HG03135 (cell line): ENCODE measurements around the gene NUP93.

Source experiments
- ATAC-seq: cut with Tn5 transposase; IDR thresholded peaks from one replicate; pipeline ENCODE4 v1.9.1; 2021; ENCODE audit warnings: mild to moderate bottlenecking, moderate library complexity; ENCODE audit not compliant: unreplicated experiment

NUP93 gene

DNA sequence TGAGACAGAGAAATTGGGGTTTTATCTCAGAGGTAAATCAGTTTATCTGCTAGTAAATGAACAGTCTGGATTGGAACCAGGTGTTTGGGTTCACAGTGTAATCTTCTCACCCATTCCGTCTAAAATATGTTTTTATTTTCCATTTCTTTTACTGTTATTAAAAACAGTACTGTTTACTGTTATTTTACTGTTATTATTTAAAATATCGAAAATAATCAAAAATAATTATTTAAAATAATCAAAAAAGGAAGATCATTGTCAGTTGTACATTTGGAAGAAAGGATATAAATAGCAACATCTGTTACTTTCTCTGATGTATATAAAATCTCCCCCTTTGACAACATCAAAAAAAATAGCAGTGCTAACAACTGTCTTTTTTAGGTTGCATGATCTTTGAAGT is 11.5 kb downstream of the NUP93 start:
- ATAC-seq: no peak

DNA sequence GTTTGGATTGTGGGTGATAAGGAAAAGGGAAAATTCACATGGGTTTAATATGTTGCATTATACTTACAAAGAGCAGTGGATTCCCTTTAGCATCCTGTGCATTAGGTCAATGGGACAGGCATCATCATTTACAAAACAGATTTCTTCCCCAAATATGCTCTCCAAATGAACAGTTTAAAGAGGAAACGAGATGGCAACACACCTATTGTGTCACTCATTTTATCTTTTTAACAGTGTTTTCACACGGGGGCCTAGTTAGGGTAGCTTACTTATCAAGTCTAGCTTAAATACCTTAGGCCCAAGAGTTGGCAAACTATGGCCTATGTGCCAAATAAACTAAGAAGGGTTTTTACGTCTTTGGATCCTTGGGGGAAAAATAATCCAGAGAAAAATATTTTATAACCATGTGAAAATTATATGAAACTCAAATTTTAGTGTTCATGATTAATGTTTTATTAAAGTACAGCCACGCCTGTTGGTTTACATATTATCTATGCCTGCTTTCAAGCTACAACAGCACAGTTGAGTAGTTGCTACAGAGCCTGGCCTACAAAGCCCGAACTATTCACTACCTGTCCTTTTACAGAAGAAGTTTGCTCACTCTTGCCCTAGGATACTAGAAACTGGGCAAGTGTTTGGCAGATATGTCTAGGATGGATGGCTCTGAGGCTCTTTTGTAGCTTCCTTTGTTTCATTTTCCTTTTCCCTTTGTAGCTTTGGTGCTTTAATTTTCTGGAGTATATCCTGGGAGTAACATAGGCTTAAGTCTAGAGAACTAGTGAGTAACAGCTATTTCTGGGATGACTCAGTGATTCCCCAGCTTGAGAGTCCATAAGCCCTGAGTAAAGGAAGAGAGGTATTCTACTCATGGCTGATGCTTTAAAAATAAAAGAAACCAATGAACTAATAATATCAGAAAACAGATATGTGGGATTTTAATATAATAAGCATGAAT is 12.4 kb downstream of the NUP93 start:
- no peak for ATAC-seq

DNA sequence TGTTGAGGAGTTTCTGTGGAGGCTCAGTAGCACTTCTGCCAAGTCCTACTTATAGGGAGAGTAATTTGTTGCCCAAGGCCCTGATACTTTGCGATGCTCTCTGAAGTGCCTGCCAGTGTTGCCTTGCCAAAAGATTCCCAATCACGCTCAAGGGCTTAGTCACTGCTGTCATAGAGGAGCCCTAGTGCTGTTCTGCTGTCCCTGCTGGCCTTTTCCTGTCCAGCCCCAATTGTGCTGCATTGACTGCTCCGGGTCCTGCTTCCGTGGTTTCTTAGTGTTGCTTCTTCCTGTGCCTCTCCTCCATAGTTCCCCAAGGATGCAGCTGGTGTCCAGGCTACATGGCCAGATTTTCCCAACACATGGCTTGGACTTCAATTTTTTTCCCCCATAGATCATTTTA is 13.9 kb downstream of the NUP93 start:
- no peak for ATAC-seq

DNA sequence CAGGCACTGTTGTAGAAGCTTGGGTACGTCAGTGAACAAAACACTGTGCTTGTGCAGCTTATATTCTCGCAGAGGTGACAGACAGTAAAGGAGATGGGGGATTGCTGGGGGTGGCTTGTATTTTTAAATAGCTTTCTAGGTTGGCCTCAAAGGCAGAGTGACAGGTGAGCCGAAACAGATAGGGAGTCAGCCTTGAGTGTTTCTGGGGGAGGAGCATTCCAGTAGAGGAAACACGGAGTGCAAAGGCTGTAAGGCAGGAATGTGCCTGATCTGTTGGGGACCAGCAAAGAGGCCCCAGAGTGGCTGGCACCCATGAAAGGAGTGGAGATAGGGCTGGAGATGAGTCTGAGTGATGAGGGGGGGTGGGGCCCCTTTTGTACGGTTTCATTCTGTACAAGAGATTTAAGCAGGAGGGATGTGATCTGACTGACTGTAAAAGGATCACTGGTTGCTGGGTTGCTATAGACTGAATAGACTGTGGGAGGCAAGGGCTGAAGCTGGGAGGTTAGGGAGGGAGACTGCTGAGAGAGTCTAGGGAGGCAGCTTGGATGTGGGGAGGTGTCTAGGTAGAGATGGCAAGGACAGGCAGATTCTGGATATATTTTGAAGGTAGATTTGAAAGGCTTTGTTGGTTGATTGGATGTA is 15.2 kb downstream of the NUP93 start:
- ATAC-seq: no peak

DNA sequence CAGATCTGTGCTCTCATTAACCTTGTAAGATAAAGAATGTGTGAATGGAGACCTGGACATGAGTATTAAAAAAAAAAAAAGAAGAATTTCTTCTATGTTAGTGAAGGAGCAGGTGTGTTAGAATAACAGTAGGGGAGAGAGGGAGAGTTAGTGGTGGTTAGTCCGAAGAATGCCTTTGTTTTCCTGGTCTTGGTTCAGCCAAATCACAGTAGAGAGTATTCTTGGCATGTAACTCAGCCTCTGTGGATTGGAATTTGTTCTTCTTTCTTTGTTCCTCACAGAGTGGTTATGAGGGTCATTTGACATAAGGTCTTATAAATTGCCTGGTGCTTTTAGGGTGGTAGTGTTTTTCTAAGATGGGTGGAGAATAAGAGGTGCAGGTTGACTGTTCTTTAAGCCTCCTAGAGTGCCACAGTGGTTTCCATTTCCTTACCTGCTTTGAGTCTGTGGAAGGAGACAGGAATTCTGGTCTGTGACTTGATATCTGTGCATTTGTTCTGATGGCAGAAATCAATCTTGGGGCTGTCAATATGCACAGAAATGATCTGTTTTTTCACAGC is 17.6 kb downstream of the NUP93 start:
- ATAC-seq: no peak

DNA sequence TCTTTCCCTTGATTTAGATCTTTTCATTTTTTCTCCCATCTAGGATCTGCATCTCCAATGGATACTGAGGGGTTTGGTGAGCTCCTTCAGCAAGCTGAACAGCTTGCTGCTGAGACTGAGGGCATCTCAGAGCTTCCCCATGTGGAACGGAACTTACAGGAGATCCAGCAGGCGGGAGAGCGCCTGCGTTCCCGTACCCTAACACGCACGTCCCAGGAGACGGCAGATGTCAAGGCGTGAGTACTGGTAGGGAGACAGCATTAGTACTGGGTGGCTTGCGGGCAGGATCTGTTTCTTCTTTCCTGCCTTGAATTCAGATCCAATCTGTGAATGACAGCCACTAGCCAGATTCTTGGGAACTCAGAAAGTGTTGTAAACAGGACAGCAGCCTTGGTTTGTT is 18.3 kb downstream of the NUP93 start:
- ATAC-seq: no peak

DNA sequence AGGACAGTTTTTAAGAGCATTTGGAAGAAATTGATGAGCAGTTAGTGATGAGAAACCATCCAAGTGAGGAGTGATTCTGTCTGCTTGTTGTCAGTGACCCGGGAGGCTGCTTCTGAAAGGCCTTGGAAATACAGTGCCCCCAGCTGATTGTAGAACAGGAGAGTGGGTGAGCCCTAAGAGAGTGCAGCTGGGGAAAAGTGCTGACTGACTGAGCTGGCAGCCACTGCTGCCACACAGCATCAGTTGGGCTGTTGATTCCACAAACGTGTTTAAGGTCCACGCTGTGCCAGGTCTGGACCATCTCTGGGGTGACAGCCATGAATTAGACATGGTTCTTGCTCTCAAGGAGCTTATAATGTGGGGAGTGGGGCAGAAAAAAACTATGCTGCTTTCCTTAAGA is 18.9 kb downstream of the NUP93 start:
- no peak for ATAC-seq

DNA sequence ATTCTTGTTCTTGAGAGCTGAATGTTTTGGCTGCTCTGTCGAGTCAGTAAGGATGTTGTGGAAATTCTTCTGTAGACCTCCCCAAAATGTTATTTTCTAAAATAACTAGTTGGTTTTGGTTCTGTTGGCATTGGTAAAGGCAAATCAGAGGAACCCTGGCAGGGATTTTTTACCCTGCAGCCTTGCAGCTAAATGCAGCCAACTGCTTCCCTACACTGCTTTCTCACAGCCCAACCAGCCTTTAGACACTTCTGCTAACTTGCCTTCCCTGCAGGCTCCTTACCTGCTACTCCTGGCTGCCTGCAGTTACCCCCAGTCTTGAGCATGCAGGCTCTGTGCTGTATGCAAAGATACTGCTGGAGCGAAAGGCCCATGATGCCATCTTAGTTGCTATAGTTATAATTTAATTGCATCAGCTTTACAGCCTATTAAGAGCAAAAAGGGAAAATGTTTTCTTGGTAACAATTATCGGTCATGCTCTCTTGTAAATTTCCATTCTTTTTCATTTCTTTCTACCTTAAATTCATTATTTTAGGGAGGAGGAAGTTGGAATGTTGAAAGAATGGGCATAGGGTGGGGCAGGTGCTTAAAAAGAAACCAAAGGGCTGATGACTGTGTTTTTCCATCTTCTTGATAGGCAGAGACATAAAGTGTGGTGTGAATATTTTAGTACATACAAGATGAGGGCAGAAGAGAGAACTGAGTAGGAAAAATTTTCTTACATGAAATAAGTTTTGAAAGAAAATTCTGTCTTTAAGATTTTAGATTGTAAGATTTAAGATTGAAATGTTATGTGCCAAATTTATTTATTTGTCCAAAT is 20.0 kb downstream of the NUP93 start:
- ATAC-seq: no peak

DNA sequence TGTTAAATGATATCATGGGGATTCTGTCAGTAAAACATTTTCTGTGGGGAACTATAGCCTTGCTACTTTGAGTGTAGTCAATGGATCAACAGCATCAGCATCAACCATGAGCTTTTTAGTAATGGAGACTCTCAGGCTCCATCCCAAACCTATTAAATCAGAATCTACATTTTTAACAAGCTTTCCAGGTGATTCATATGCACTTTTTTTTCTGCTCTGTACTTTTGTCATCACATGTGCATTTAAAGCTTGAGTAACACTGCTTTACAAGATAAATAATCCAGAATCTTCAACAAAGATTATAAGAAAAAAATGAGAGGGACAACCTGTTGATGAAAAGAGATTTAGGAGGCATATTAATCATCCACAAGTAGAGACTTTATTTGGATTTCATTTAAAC is 23.5 kb downstream of the NUP93 start:
- ATAC-seq: no peak

DNA sequence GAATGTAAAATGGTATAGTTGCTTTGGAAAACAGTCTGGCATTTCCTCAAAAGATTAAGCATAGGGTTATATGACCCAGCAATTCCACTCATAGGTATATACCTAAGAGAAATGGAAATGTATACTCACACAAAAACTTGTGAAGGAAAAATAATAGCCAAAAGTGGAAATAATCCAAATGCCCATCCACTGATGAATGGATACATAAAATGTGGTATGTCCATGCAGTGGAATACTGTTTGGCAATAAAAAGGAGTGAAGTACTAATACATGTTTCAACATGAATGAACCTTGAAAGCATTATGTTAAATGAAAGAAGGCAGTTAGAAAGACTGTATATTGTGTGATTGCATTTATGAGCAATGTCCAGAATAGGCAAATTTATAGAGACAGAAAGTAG is 25.1 kb downstream of the NUP93 start:
- ATAC-seq: no peak

DNA sequence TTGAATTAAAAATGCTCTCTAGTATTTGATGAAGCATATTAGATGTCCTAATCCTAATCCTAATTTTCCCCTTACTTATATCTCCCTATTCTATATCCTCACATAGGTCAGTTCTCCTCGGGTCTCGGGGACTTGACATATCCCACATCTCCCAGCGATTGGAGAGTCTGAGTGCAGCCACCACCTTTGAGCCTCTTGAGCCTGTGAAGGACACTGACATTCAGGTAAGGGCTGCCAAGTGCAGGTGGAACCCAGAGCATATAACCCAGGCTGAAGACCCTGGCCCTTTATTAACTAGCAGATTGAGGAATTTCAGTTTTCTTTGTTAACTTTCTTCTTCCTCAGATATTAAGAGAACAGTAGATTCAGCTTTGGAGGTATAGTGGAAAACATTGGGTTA is 28.5 kb downstream of the NUP93 start:
- ATAC-seq: no peak

DNA sequence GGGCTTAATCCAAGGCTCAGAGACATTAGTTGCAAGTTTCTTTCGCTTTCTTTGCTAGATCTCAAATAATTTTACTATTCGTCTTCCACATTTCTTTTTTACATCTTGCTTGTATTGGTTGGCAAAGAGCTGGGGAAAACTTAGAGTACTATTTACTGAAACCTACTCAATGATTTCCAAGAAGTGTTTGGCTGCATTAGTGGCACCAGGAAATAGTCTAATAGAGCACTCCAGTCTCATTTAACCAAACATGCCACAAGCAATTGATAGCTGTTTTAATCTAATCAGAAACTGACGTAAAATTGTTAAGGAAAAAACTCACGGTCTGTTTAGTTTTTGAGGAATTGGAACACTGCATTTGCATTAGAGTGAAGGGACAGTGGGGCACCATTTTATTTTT is 29.0 kb downstream of the NUP93 start:
- ATAC-seq: no peak

DNA sequence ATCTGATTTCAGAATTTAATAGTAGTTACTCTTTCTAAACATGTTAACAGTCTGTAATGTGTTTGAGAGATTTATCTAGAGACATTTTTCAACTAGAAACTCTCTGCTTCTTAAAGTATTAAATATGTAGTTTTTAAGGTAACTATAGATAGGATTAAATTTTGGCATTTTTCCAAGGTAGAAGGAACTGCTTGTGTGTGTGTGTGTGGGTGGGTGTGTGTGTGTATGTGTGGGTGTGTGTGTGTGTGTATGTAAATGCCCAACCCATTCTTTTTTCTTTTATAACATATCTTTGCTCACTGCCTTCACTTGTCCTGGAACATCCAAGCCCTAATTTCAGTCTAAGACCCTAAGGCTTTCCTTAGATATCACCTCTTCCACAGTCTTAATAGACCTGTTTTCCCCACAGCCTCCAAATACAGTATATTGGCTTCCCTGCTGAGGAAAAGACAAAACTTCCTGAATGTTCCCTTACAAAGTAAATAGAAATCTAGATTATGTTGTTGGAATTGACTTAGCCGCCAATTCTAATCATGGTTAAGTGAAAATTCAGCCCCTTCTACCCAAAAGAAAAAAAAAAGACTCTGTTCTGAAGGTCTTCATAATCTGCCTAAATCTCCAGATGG is 33.5 kb downstream of the NUP93 start:
- no peak for ATAC-seq

DNA sequence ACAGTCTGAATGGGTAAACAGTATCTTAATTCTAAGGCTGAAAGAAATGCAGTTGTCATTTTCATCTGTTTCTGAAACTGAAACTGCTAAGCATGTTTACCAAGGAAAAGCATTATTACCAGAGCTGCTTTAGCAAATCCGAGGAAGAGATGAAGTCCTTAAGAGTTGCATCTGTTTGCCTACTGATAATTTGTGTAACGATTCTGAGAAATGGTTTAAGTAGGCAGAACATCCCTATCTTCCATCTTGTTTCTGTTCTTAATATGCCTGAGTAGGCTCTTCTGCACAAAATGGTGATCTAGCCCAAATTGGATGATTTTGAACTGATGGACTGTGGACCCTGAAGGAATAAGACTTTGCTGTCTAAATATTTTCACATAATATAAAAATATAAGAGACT is 34.9 kb downstream of the NUP93 start:
- ATAC-seq: no peak

DNA sequence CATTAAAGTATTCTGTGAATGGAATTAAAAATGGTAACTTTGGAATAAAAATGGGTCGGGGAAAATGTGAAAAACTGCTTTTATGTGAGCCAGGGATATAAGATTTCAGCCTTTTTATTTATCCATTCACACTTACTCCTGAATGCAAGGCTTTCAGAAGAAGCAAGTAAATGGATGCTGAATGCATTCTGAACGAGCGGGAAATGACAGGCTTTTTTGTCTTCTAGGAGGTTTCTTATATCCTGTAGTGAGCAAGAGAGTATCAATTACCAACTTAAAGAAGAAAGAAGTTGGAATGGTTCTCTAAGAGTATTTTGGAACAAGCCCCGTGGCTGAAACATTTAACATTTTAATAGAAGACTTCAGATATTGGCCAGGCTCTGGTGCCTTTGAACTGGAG is 36.0 kb downstream of the NUP93 start:
- ATAC-seq: no peak

DNA sequence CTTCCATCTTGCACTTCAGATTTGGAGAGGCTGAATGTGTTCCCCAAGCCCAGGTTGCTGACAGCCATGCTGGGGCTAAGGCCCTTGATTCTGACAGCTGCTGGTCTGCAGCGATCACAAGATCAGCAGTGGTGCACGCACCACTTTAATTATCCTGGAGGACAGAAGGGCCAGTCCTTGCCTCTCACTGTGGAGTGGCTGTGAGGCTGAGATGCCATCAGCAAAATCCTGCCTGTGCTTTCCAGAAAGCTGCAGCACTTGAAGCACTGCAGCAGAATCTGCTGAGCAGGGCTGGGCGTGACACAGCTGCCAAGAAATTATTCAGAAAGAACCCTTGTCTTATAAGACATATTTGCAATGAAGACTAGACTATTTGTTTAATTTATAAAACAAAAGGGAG is 37.1 kb downstream of the NUP93 start:
- no peak for ATAC-seq

DNA sequence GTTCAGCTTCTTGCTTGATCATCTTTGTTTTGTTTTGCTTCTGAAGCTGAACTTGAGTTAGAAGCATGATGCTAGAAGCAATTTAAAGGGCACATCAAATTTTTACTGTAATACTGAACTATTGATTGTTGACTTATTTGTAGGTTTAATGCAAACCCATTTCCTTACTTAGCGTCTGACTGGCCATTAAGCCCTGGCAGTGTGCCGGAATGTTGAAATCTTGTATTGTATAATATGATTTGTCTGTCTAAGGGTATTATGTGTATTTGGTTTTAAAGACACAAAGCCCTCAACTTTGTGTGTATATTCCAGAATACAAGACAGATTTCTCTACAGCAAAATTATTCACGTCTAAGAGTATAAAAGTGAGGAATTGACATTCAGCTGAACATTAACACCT is 39.7 kb downstream of the NUP93 start:
- no peak for ATAC-seq

DNA sequence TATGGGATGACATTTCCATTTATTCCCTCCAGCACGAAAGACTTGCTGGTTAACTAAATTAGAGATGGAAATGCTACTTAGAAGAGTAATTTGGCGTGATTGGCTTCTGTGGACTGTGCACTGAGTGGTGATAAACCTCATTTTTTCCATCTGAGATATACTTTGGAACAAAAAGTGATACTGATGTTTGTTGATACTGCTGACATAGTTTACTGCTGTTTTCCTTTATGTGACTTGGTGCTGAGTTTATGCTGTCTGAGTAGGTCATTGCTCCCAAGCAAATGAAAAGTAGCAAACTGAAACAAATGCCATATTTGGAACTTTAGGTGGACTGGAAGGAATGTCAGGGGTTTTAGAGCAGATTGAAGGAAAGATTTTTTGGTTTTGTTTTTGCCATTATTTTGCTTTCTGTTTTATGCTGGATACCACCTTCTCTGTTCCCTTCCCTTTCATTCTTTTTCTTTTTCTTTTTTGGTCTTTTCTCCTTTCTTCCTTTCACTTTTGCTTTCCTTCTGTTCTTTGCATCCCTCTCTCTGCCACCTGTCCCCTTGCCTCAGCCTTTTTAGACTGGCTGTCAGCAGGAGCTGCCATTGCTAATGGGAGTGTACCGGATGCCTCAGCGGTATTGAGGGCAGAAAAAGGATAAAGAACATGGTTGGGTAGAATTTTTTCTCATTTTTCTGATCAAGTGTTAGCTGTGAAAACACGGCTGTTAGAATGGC is 41.8 kb downstream of the NUP93 start:
- no peak for ATAC-seq

DNA sequence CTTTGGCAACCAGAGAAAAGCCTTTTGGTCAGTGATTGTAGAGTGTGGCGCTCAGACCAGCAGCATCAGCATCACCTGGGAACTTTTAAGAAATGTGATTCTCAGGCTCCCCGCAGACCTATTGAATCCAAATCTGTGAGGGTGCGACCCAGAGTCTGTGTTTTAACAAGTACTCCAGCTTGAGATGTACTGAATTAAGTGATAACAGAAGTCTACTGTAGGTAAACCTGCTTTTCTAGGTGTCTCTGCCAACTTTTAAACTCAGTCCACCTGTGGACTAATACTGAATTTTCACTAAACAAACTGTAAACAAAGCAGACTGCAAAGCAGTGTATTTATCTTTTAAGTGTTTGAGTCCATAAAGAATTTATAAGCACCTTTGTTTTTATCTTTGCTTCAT is 43.6 kb downstream of the NUP93 start:
- no peak for ATAC-seq

DNA sequence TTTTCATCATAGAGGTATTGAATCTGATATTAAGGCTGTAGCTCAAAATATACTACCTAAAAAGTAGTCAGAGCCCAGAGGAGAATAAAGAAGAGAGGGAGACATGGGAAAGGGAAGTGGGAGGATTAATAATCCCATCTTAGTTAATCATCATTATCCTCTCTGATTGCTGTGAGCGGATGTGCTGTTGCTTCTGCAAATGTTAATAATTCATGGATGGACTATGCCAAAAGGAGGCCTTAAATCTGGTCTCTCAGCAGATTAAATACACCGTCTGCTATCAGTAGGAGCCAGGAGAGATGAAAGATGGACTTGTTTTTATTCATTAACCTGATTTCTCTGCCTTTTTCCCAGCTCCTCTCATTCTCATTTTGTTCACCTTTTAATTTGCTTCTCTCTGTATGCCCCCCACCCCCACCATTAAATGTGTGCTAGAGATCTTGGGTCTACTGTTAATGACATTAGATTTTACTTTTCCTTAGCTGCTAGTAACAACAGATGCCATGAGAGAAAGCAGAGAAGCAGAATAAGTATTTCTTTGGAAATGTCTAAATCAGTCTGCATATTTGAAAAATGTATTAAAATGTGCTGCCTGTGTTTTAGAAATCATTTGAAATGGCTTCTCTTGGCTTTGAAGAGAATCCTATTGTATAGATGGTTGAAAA is 44.2 kb downstream of the NUP93 start:
- no peak for ATAC-seq
